ENCODE measurements around the gene HSPBAP1. TPM values are rescaled to one million over a fixed set of nuclear protein-coding genes. Genes with fewer than 3 reads are reported as not detected.

HSPBAP1 gene
- total RNA-seq, 1 donor from 2014 or later: 8.7 TPM

GRCh38 chr3:122797291-122797690, 3.7 kb upstream of the HSPBAP1 start:
- Mint-ChIP-seq H3K4me1 (peaks cover 32% of the 10 kb centered on the region), H3K9me3 (no peaks in the 10 kb centered on the region), H3K36me3 (ENCODE audit: low read depth) (peaks cover 7% of the 10 kb centered on the region), H3K27ac (peak overlapping the region; percentile 43), H3K4me3 (peak overlapping the region; percentile 48), H3K27me3 (no peaks in the 10 kb centered on the region)
- no peak for DNase-seq
- intact Hi-C loops (cut with micrococcal nuclease): loop anchor here (5.0 kb wide), 1 partner anchor 235 kb away; the partner anchor contains the start of genes DTX3L and PARP9

GRCh38 chr3:122795674-122796195, 2.1 kb upstream of the HSPBAP1 start:
- peak overlapping the region; percentile 6 for H3K27ac Mint-ChIP-seq
- peaks cover 5% of the 10 kb centered on the region for H3K36me3 Mint-ChIP-seq (ENCODE audit: low read depth)

GRCh38 chr3:122794779-122795673, 1.4 kb upstream of the HSPBAP1 start, which contains the start of gene SLC49A4:
TSS of gene SLC49A4 (plus strand) at chr3:122795069. CDS start at chr3:122795193, 124 bp downstream.
- intact Hi-C loops (cut with micrococcal nuclease): loop anchor here (2.0 to 5.0 kb wide), 4 partner anchors 233 to 1248 kb away; partner anchors contain the start of genes DTX3L, FAM162A, PARP9 and SEC22A
- H3K4me1 Mint-ChIP-seq: peaks cover 32% of the 10 kb centered on the region
- peak within 1 kb of the TSS; percentile 90 for H3K4me3 Mint-ChIP-seq

More at GRCh38 chr3:122795674-122796195, 2.1 kb upstream of the HSPBAP1 start:
- intact Hi-C loops (cut with micrococcal nuclease): loop anchor here (2.0 to 5.0 kb wide), 3 partner anchors 233 to 1249 kb away; partner anchors contain the start of genes DTX3L, FAM162A and PARP9
- no peak for DNase-seq
- Mint-ChIP-seq H3K9me3 (no peaks in the 10 kb centered on the region), H3K27me3 (no peaks in the 10 kb centered on the region), H3K4me3 (peak overlapping the region; percentile 90), H3K4me1 (peaks cover 32% of the 10 kb centered on the region)

GRCh38 chr3:122794483-122794778, 800 bp upstream of the HSPBAP1 start:
- no peak for DNase-seq
- intact Hi-C loops (cut with micrococcal nuclease): loop anchor here (2.0 to 5.0 kb wide), 3 partner anchors 408 to 1248 kb away; partner anchors contain the start of genes FAM162A and SEC22A
- Mint-ChIP-seq H3K27me3 (no peaks in the 10 kb centered on the region), H3K27ac (peak overlapping the region; percentile 88), H3K4me3 (peak overlapping the region; percentile 90), H3K4me1 (peaks cover 32% of the 10 kb centered on the region), H3K36me3 (ENCODE audit: low read depth) (peaks cover 5% of the 10 kb centered on the region), H3K9me3 (no peaks in the 10 kb centered on the region)

More at GRCh38 chr3:122794779-122795673, 1.4 kb upstream of the HSPBAP1 start, which contains the start of gene SLC49A4:
- peak; percentile 92 for DNase-seq
- peaks cover 5% of the 10 kb centered on the region for H3K36me3 Mint-ChIP-seq (ENCODE audit: low read depth)
- no peaks in the 10 kb centered on the region for H3K27me3 Mint-ChIP-seq
- H3K9me3 Mint-ChIP-seq: no peaks in the 10 kb centered on the region
- H3K27ac Mint-ChIP-seq: peak within 1 kb of the TSS; percentile 88

GRCh38 chr3:122789585-122790273, 3.9 kb downstream of the HSPBAP1 start:
- Mint-ChIP-seq H3K27ac (no peak overlapping the region), H3K4me1 (peaks cover 23% of the 10 kb centered on the region), H3K36me3 (ENCODE audit: low read depth) (no peaks in the 10 kb centered on the region), H3K9me3 (no peaks in the 10 kb centered on the region), H3K4me3 (no peak overlapping the region), H3K27me3 (no peaks in the 10 kb centered on the region)
- intact Hi-C loops (cut with micrococcal nuclease): loop anchor here (5.0 kb wide), 1 partner anchor 413 kb away; the partner anchor contains the start of gene SEC22A
- DNase-seq: no peak

- no peaks in the 10 kb centered on the region for H3K9me3 Mint-ChIP-seq
- H3K27ac Mint-ChIP-seq: no peak overlapping the region
- H3K4me1 Mint-ChIP-seq: peaks cover 8% of the 10 kb centered on the region
- DNase-seq: no peak
- intact Hi-C loops (cut with micrococcal nuclease): no loop called here
- H3K27me3 Mint-ChIP-seq: no peaks in the 10 kb centered on the region
- no peak overlapping the region for H3K4me3 Mint-ChIP-seq
- no peaks in the 10 kb centered on the region for H3K36me3 Mint-ChIP-seq (ENCODE audit: low read depth)
Observed at GRCh38 chr3:122787872-122788271, 5.8 kb downstream of the HSPBAP1 start.

- Mint-ChIP-seq H3K27ac (no peak overlapping the region), H3K9me3 (no peaks in the 10 kb centered on the region), H3K36me3 (ENCODE audit: low read depth) (no peaks in the 10 kb centered on the region), H3K27me3 (no peaks in the 10 kb centered on the region), H3K4me3 (no peak overlapping the region), H3K4me1 (peaks cover 7% of the 10 kb centered on the region)
- DNase-seq: no peak
- intact Hi-C loops (cut with micrococcal nuclease): no loop called here
Observed at GRCh38 chr3:122786066-122786465, 7.6 kb downstream of the HSPBAP1 start.

GRCh38 chr3:122785231-122785630, 8.4 kb downstream of the HSPBAP1 start:
- intact Hi-C loops (cut with micrococcal nuclease): no loop called here
- Mint-ChIP-seq H3K27me3 (no peaks in the 10 kb centered on the region), H3K4me1 (peaks cover 7% of the 10 kb centered on the region), H3K36me3 (ENCODE audit: low read depth) (no peaks in the 10 kb centered on the region), H3K4me3 (no peak overlapping the region), H3K9me3 (no peaks in the 10 kb centered on the region), H3K27ac (no peak overlapping the region)
- DNase-seq: no peak

GRCh38 chr3:122784436-122784835, 9.2 kb downstream of the HSPBAP1 start:
- H3K27ac Mint-ChIP-seq: no peak overlapping the region
- no peaks in the 10 kb centered on the region for H3K9me3 Mint-ChIP-seq
- DNase-seq: no peak
- no peaks in the 10 kb centered on the region for H3K27me3 Mint-ChIP-seq
- H3K4me3 Mint-ChIP-seq: no peak overlapping the region
- intact Hi-C loops (cut with micrococcal nuclease): no loop called here
- no peaks in the 10 kb centered on the region for H3K36me3 Mint-ChIP-seq (ENCODE audit: low read depth)
- peaks cover 7% of the 10 kb centered on the region for H3K4me1 Mint-ChIP-seq

GRCh38 chr3:122782804-122783203, 10.8 kb downstream of the HSPBAP1 start:
- no peak overlapping the region for H3K4me3 Mint-ChIP-seq
- H3K36me3 Mint-ChIP-seq (ENCODE audit: low read depth): no peaks in the 10 kb centered on the region

GRCh38 chr3:122777563-122777962, 16.1 kb downstream of the HSPBAP1 start:
- Mint-ChIP-seq H3K36me3 (ENCODE audit: low read depth) (no peaks in the 10 kb centered on the region), H3K4me1 (no peaks in the 10 kb centered on the region), H3K9me3 (no peaks in the 10 kb centered on the region), H3K4me3 (no peak overlapping the region), H3K27ac (no peak overlapping the region), H3K27me3 (no peaks in the 10 kb centered on the region)
- intact Hi-C loops (cut with micrococcal nuclease): no loop called here
- DNase-seq: no peak

More at GRCh38 chr3:122782804-122783203, 10.8 kb downstream of the HSPBAP1 start:
- Mint-ChIP-seq H3K9me3 (no peaks in the 10 kb centered on the region), H3K27ac (no peak overlapping the region), H3K27me3 (no peaks in the 10 kb centered on the region), H3K4me1 (peaks cover 3% of the 10 kb centered on the region)
- intact Hi-C loops (cut with micrococcal nuclease): no loop called here
- DNase-seq: no peak

GRCh38 chr3:122776675-122777468, 16.8 kb downstream of the HSPBAP1 start:
- intact Hi-C loops (cut with micrococcal nuclease): no loop called here
- Mint-ChIP-seq H3K9me3 (no peaks in the 10 kb centered on the region), H3K27ac (no peak overlapping the region), H3K4me3 (no peak overlapping the region), H3K27me3 (no peaks in the 10 kb centered on the region), H3K4me1 (no peaks in the 10 kb centered on the region), H3K36me3 (ENCODE audit: low read depth) (no peaks in the 10 kb centered on the region)
- no peak for DNase-seq

GRCh38 chr3:122774564-122774963, 19.1 kb downstream of the HSPBAP1 start:
- no peak for DNase-seq
- Mint-ChIP-seq H3K4me1 (no peaks in the 10 kb centered on the region), H3K27me3 (no peaks in the 10 kb centered on the region), H3K4me3 (no peak overlapping the region), H3K27ac (no peak overlapping the region), H3K36me3 (ENCODE audit: low read depth) (peaks cover 3% of the 10 kb centered on the region), H3K9me3 (no peaks in the 10 kb centered on the region)
- intact Hi-C loops (cut with micrococcal nuclease): no loop called here

Measured in activated CD4-positive, alpha-beta T cell treated with anti-CD3 and anti-CD28 coated beads, Interleukin-2, amount 10 ng/mL, durations not matched to agents 24 days and 14 days (primary cell).